H1 (cell line): Measurements from ENCODE around the gene KRT3. TPM values are rescaled to one million over a fixed set of nuclear protein-coding genes. Genes with fewer than 3 reads are reported as not detected.

Source experiments
- polyA plus RNA-seq, 7 experiments: library from polyadenylated mRNA; depleted of rRNA in 3 of 7; stranded (reverse) in 5 of 7; unstranded in 2 of 7; fragments of >200 nt in 5 of 7; fragments of 200-250 nt in 2 of 7; gene quantifications; 1 replicate in 5 of 7; 2 replicates in 1 of 7; 4 replicates in 1 of 7; pipeline versions ENCODE4 v1.2.1 to v1.2.3, GENCODE V29; 2011 to 2013; ENCODE audit warnings: missing spikeins in 2 of 7, mixed read lengths in 2 of 7
- total RNA-seq: library from RNA; stranded (reverse); fragmentation: NEBNext Ultra II Directional; extraction: Animal tissue kit (Norgen Biotek cat#: 25700); gene quantifications from 2 replicates; pipeline ENCODE4 v1.2.1, GENCODE V29; 2021
- TF ChIP-seq, protein P1 (sequence below): IDR thresholded peaks from 2 replicates; pipeline ENCODE4 v1.6.1; 2012; ENCODE audit warnings: inconsistent platforms

Gene KRT3
- total and polyA plus RNA-seq, 2 of the 8 experiments (the other 6 are each of a cell fraction or from before 2014, with no cell fraction given), result not detected

DNA sequence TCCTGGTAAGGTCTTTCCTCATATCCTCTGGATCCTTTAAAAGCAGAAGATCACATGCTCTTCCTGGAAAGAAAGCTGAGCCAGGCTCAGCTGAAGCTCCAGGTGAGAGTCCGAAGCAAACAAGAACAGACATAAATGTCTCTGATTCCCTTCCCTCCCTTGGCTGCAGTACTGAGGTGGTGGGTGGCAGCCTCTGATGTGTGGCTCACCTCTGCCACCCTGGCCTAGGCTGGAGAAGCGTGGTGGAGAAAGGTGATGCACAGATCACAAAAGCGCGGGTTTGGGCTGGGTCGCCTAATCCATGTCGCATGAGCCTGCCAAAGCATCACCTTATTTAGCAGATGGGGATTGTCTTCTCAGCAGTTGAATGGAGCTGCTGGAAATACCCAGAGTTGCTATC lies 16.0 kb downstream of the KRT3 start (continued):
- TF ChIP-seq, protein P1, sequence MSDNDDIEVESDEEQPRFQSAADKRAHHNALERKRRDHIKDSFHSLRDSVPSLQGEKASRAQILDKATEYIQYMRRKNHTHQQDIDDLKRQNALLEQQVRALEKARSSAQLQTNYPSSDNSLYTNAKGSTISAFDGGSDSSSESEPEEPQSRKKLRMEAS, result no peak
